ENCODE measurements around the gene NOTCH2. TPM values are rescaled to one million over a fixed set of nuclear protein-coding genes. Genes with fewer than 3 reads are reported as not detected.

The NOTCH2 gene
- total and polyA plus RNA-seq, 2 experiments from 2014 or later: 8.5 to 56.6 TPM

GRCh38 chr1:119906927-119907652, 162.4 kb downstream of the NOTCH2 start:
- Mint-ChIP-seq H3K4me3 (no peak overlapping the region), H3K27me3 (ENCODE audit: insufficient read depth, low read depth, poor library complexity) (peaks cover 3% of the 10 kb centered on the region), H3K9me3 (no peaks in the 10 kb centered on the region), H3K36me3 (ENCODE audit: low read depth) (no peaks in the 10 kb centered on the region), H3K4me1 (peaks cover 8% of the 10 kb centered on the region), H3K27ac (no peak overlapping the region)
- H3K9me2 ChIP-seq (ENCODE audit: insufficient read depth): no peaks in the 10 kb centered on the region
- H3K4me3 ChIP-seq: no peak overlapping the region
- H2AFZ ChIP-seq: no peak overlapping the region
- no peak overlapping the region for H3K4me2 ChIP-seq
- DNase-seq (ENCODE audit: low spot score): no peak
- H3K79me2 ChIP-seq (replicated peaks; ENCODE audit: insufficient read depth): no peaks in the 10 kb centered on the region
- H3K36me3 ChIP-seq (ENCODE audit: insufficient read depth): no peaks in the 10 kb centered on the region
- peaks cover 5% of the 10 kb centered on the region; the same call in 1 of the 2 replicates for H4K20me1 ChIP-seq (replicated peaks; ENCODE audit: insufficient read depth)
- ATAC-seq: no peak
- H3K27ac ChIP-seq (ENCODE audit: low read depth): no peak overlapping the region
- H3F3A ChIP-seq (replicated peaks; ENCODE audit: low read depth): no peaks in the 10 kb centered on the region
- peaks cover 4% of the 10 kb centered on the region; the same call in 1 of the 2 replicates for H3K4me1 ChIP-seq (ENCODE audit: insufficient read depth)
- no peaks in the 10 kb centered on the region for H3K27me3 ChIP-seq (ENCODE audit: insufficient read depth)
- TF ChIP-seq REST (IDR thresholded peaks at IDR 0.05; ENCODE audit: unreplicated experiment): no peak
- no peak for TF ChIP-seq POLR2AphosphoS5 (IDR thresholded peaks at IDR 0.05; ENCODE audit: low read depth)
- TF ChIP-seq JUNB (IDR thresholded peaks at IDR 0.05; ENCODE audit: unreplicated experiment): no peak
- no peak for TF ChIP-seq STAT1 (IDR thresholded peaks at IDR 0.05; ENCODE audit: unreplicated experiment)

GRCh38 chr1:119903443-119903835, 166.0 kb downstream of the NOTCH2 start:
- no peaks in the 10 kb centered on the region for H3K4me1 Mint-ChIP-seq
- H3K4me1 ChIP-seq (ENCODE audit: insufficient read depth): no peaks in the 10 kb centered on the region
- no peaks in the 10 kb centered on the region for H3K79me2 ChIP-seq (replicated peaks; ENCODE audit: insufficient read depth)
- no peaks in the 10 kb centered on the region for H3K27me3 ChIP-seq (ENCODE audit: insufficient read depth)
- H3F3A ChIP-seq (replicated peaks; ENCODE audit: low read depth): no peaks in the 10 kb centered on the region
- H3K36me3 Mint-ChIP-seq (ENCODE audit: low read depth): no peaks in the 10 kb centered on the region
- ATAC-seq (no peak), DNase-seq (ENCODE audit: low spot score) (no peak)
- no peaks in the 10 kb centered on the region for H4K20me1 ChIP-seq (replicated peaks; ENCODE audit: insufficient read depth)
- no peak overlapping the region for H2AFZ ChIP-seq
- no peak overlapping the region for H3K27ac ChIP-seq (ENCODE audit: low read depth)
- H3K4me3 ChIP-seq: no peak overlapping the region
- no peaks in the 10 kb centered on the region for H3K36me3 ChIP-seq (ENCODE audit: insufficient read depth)
- H3K9me2 ChIP-seq (ENCODE audit: insufficient read depth): no peaks in the 10 kb centered on the region
- no peak overlapping the region for H3K4me3 Mint-ChIP-seq
- H3K9me3 Mint-ChIP-seq: no peaks in the 10 kb centered on the region
- H3K27me3 Mint-ChIP-seq (ENCODE audit: insufficient read depth, low read depth, poor library complexity): peaks cover 3% of the 10 kb centered on the region
- no peak overlapping the region for H3K4me2 ChIP-seq
- H3K27ac Mint-ChIP-seq: no peak overlapping the region
- TF ChIP-seq STAT1 (IDR thresholded peaks at IDR 0.05; ENCODE audit: unreplicated experiment): no peak
- no peak for TF ChIP-seq NANOG (IDR thresholded peaks at IDR 0.05; ENCODE audit: borderline replicate concordance)
- no peak for TF ChIP-seq EZH2 (IDR thresholded peaks at IDR 0.05; ENCODE audit: low read depth, unreplicated experiment)
- no peak for TF ChIP-seq ZNF114 (CRISPR knock-in tag; IDR thresholded peaks at IDR 0.05)
- no peak for TF ChIP-seq ZNF331 (CRISPR knock-in tag; IDR thresholded peaks at IDR 0.05; ENCODE audit: low read depth)
- no peak for TF ChIP-seq POLR2AphosphoS5 (IDR thresholded peaks at IDR 0.05; ENCODE audit: low read depth)
- TF ChIP-seq ETS1 (IDR thresholded peaks at IDR 0.05): no peak
- no peak for TF ChIP-seq REST (IDR thresholded peaks at IDR 0.05; ENCODE audit: unreplicated experiment)

Measured in GM23338 (cell line).